GM18526 (cell line): ENCODE results near the gene OCEL1.
A peak's percentile ranks its signal among the peaks of the same experiment; 100 is the strongest.

Experiments
- POLR2A ChIP-seq: IDR thresholded peaks from 3 replicates; pipeline ENCODE4 v1.6.1; 2011; ENCODE audit not compliant: insufficient read length; ENCODE audit errors: extremely low read depth

OCEL1 gene

DNA sequence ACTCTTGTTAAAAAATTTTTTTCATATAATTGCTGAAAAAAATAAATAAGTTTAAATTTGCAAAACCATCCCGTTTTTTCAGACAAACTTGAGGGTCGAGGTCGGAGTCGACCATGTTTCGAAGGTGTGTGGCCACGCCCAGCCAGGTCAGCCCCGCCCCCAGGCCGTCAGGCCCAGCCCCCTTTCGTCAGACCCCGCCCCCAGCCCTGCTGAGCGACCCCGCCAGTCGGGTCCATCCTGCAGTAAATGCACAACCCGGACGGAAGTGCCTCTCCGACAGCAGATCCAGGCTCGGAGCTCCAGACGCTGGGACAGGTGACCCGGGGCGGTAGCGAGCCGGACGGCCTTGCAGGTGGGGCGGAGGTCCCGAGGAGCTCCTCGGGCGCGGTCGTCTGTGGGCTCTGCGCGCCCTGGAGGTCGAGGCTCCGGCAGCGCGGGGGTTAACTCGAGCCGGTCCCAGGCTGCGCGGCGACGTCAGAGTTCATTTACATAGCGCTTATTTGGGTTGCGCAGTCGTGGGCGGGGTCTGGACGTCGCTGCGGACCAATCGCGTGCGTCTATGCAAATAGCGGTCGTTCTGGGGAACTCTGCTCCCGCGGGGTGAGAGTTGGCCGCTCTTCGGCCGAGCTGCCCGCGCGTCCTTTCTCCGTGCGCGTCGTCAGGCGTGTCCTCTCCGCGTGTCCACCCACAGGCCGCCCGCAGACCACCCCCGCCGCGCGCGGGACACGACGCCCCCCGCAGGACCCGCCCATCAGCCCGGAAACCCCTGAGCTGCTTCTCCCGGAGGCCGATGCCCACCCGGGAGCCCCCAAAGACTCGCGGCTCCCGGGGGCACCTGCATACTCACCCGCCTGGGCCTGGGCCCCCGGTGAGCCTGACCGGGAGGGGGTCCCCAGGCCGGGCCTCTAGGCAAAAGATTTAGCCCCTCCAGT, at the start of gene OCEL1:
Gene OCEL1, plus strand, starts transcription at position 225 of the 932 bp plus-strand sequence. Its CDS starts 22 bp downstream, at position 247.
- peak; percentile 93 for TF ChIP-seq POLR2A

GRCh38 chr19:17178291-17178690, 47.7 kb upstream of the OCEL1 start:
- TF ChIP-seq POLR2A = no peak

DNA sequence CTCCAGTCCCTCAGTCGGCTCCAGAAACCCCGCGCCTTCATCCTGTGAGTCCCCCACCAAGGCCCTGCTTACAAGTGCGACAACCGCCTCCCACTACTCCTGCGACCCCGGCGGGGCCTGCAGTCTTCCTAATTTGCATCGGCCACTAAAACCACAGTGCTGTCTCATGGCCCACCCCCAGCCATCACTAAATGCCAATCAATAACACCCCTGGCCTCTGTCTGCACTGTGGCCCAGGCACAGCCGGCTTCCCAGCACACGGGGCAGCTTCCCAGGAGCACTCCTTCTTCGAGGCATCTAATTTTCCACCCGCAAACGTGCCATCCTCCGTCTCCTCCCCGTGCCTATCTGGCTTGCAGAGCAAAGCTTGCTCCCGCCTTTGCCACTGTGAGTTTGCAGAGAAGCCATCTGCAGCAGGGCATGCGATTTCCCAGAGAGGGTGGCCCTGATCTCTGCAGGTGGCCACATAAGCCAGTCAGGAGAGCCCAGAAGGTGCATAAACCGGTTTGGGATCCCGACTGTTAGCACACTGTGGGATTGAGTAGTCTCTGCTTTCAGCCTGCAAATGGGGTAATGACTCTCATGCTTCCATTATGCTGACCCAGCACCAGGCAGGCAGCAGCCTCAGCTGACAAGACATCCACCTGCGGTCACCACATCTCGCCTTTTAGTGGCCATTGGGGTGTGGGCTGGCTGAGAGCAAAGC, 44.9 kb upstream of the OCEL1 start:
- no peak for TF ChIP-seq POLR2A

GRCh38 chr19:17183271-17183761, 42.7 kb upstream of the OCEL1 start:
- TF ChIP-seq POLR2A = no peak

GRCh38 chr19:17183858-17184321, 42.1 kb upstream of the OCEL1 start:
- TF ChIP-seq POLR2A = no peak

GRCh38 chr19:17184371-17184841, 41.6 kb upstream of the OCEL1 start:
- no peak for TF ChIP-seq POLR2A

DNA sequence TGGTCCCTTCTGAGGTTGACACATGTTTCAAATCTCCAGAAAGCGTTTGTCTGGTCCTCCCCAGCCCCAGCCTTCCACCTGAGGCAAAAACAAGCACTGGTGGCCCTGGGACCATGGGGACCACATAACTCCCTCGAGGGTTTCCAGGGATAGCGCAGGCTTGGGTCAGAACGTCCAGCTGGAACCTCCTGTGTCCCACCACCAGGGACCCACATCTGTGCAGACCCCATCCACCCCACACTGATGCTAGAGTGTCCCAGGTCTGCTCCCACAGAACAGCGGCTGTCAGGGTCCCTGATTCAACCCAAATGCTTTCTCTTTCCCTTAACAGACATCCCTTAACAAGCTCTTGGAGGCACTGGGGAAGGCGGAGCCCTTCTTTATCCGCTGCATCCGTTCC, 40.4 kb upstream of the OCEL1 start:
- no peak for TF ChIP-seq POLR2A

- TF ChIP-seq POLR2A = no peak
Observed at GRCh38 chr19:17192751-17193150, 33.3 kb upstream of the OCEL1 start.

DNA sequence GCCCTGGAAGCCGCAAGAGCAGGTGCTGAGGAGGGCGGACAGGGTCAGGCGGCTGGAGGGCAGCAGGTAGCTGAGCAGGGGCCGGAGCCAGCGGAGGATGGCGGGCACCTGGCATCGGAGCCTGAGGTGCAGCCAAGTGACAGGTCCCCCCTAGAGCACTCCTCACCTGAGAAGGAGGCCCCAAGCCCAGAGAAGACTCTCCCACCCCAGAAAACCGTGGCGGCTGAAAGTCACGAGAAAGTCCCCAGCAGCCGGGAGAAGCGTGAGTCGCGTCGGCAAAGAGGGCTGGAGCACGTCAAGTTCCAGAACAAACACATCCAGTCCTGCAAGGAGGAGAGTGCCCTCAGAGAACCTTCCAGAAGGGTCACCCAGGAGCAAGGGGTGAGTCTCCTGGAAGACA, 31.4 kb upstream of the OCEL1 start:
- no peak for TF ChIP-seq POLR2A

- no peak for TF ChIP-seq POLR2A
Observed at GRCh38 chr19:17195106-17195505, 30.9 kb upstream of the OCEL1 start.

- TF ChIP-seq POLR2A = no peak
Observed at GRCh38 chr19:17196610-17197009, 29.4 kb upstream of the OCEL1 start.

GRCh38 chr19:17197666-17198065, 28.4 kb upstream of the OCEL1 start:
- no peak for TF ChIP-seq POLR2A

GRCh38 chr19:17200408-17201079, 25.5 kb upstream of the OCEL1 start:
- TF ChIP-seq POLR2A = no peak

DNA sequence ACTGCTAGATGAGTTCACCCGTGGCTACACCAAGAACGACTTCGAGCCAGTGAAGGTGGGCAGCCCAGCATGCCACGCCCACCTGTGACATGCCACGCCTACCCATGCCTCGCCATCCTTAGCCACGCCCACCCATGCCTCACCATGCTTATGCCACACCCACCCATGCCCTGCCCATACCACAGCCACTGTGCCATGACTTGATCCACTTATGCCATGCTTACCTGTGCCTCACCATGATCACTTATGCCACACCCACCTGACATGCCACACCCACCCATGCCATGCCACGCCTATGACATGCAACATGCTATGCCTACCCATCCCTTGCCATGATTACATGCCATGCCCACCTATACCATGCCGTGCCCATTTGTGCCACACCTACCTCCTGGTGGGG, 23.8 kb upstream of the OCEL1 start:
- TF ChIP-seq POLR2A = no peak

DNA sequence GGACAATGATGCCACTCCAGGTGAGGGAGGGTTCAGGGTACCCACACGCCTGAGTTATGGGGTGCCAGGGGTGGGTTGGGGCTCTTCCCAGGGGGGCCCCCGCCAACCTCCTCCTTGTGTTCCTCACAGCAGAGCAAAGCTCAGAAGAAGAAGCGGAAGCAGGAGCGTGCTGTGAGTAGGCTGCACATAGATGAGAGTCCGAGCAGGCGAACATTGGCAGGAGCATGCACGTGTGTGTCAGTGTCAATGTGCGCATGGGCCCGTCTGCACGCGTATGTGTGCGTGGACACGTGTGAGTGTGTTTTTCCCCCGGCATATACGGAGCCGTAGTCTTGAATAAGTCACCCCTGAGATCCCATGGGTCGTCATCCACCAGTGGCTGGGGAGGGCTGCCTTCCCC, 23.3 kb upstream of the OCEL1 start:
- no peak for TF ChIP-seq POLR2A

- no peak for TF ChIP-seq POLR2A
Observed at GRCh38 chr19:17205237-17206140, 20.5 kb upstream of the OCEL1 start.
